CD14-positive monocyte (primary cell): ENCODE results near the gene KIAA1328. TPM values are rescaled to one million over a fixed set of nuclear protein-coding genes. Genes with fewer than 3 reads are reported as not detected.

Source experiments
- DNase-seq, 3 donors: peaks; one replicate each; pipeline ENCODE4 v3.0.0-alpha.2; 2011 to 2022
- H2AFZ ChIP-seq: 2 replicates; pipeline ENCODE4 v1.6.0; 2012; ENCODE audit warnings: mild to moderate bottlenecking, low read depth, low read length, inconsistent platforms; ENCODE audit not compliant: insufficient read depth, poor library complexity, severe bottlenecking
- H3K27ac ChIP-seq, 2 donors: 1 replicate in 1 of 2; 2 replicates in 1 of 2; pipeline ENCODE4 v1.5.1; 2012 to 2013; ENCODE audit warnings: low read length in 2 of 2, control low read depth in 1 of 2, inconsistent platforms in 1 of 2, low read depth in 1 of 2, mild to moderate bottlenecking in 1 of 2
- H3K27me3 ChIP-seq, 2 donors: one replicate each; pipeline versions ENCODE4 v1.6.0 to v1.6.1; 2011 to 2013; ENCODE audit warnings: low read length in 2 of 2; ENCODE audit not compliant: control insufficient read depth in 2 of 2, insufficient read depth in 2 of 2
- H3K36me3 ChIP-seq, 2 donors: replicated peaks in 1 of 2; 1 replicate in 1 of 2; 2 replicates in 1 of 2; pipeline versions ENCODE4 v1.5.1 to v1.6.1; 2012 to 2013; ENCODE audit warnings: low read length in 2 of 2, control low read depth in 1 of 2, inconsistent platforms in 1 of 2, mild to moderate bottlenecking in 1 of 2; ENCODE audit not compliant: insufficient read depth in 2 of 2, control insufficient read depth in 1 of 2
- H3K4me1 ChIP-seq, 2 donors: 1 replicate in 1 of 2; 2 replicates in 1 of 2; pipeline versions ENCODE4 v1.5.1 to v1.6.1; 2012 to 2013; ENCODE audit warnings: low read length in 2 of 2, control low read depth in 1 of 2, inconsistent platforms in 1 of 2, mild to moderate bottlenecking in 1 of 2, moderate library complexity in 1 of 2; ENCODE audit not compliant: insufficient read depth in 2 of 2, control insufficient read depth in 1 of 2
- H3K4me2 ChIP-seq: replicated peaks from 2 replicates; pipeline ENCODE3; 2012; ENCODE audit warnings: low read length, moderate library complexity, mild to moderate bottlenecking; ENCODE audit not compliant: poor library complexity, severe bottlenecking; ENCODE audit errors: extremely low read depth
- H3K4me3 ChIP-seq, 3 experiments: fragments of 200-600 bp in 1 of 3; sonication (generic) in 1 of 3; replicated peaks in 1 of 3; 1 replicate in 2 of 3; 2 replicates in 1 of 3; pipeline ENCODE4 v1.5.1; 2011 to 2013; ENCODE audit warnings: low read length in 3 of 3, mild to moderate bottlenecking in 3 of 3, control low read depth in 2 of 3, low read depth in 2 of 3, inconsistent platforms in 1 of 3, moderate library complexity in 1 of 3
- H3K79me2 ChIP-seq: 2 replicates; pipeline ENCODE4 v1.6.0; 2012; ENCODE audit warnings: mild to moderate bottlenecking, control low read depth, inconsistent platforms, low read length, moderate library complexity; ENCODE audit not compliant: insufficient read depth
- H3K9ac ChIP-seq: 2 replicates; pipeline ENCODE4 v1.6.0; 2017; ENCODE audit warnings: low read length, mild to moderate bottlenecking; ENCODE audit not compliant: insufficient read depth, poor library complexity, severe bottlenecking
- H3K9me3 ChIP-seq, 2 donors: replicated peaks in 1 of 2; 1 replicate in 1 of 2; 2 replicates in 1 of 2; pipeline versions ENCODE4 v1.5.1 to v1.6.1; 2012 to 2013; ENCODE audit warnings: low read length in 2 of 2, control low read depth in 1 of 2; ENCODE audit not compliant: control insufficient read depth in 1 of 2, insufficient read depth in 1 of 2
- H4K20me1 ChIP-seq: 2 replicates; pipeline ENCODE4 v1.6.0; 2012; ENCODE audit warnings: mild to moderate bottlenecking, low read length, control low read depth, moderate library complexity; ENCODE audit not compliant: insufficient read depth
- H3K27ac Mint-ChIP-seq, 7 donors: one replicate each; pipeline ENCODE4 v1.8.0; 2020; ENCODE audit warnings: mild to moderate bottlenecking in 7 of 7, mixed read lengths in 7 of 7, moderate library complexity in 6 of 7, inconsistent platforms in 2 of 7
- H3K27me3 Mint-ChIP-seq, 3 donors: one replicate each; pipeline ENCODE4 v1.8.0; 2021 to 2022; ENCODE audit warnings: low read depth in 3 of 3, mild to moderate bottlenecking in 3 of 3, mixed read lengths in 3 of 3, moderate library complexity in 3 of 3, inconsistent platforms in 1 of 3
- H3K36me3 Mint-ChIP-seq, 2 donors: one replicate each; pipeline ENCODE4 v1.8.0; 2020; ENCODE audit warnings: mixed read lengths in 2 of 2, inconsistent platforms in 1 of 2, mild to moderate bottlenecking in 1 of 2
- H3K4me1 Mint-ChIP-seq: one replicate; pipeline ENCODE4 v1.8.0; 2020; ENCODE audit warnings: mild to moderate bottlenecking, mixed read lengths
- H3K4me3 Mint-ChIP-seq, 2 donors: one replicate each; pipeline ENCODE4 v1.8.0; 2020; ENCODE audit warnings: mild to moderate bottlenecking in 2 of 2, mixed read lengths in 2 of 2, moderate library complexity in 1 of 2
- H3K9me3 Mint-ChIP-seq, 7 donors: one replicate each; pipeline ENCODE4 v1.8.0; 2020 to 2022; ENCODE audit warnings: mixed read lengths in 7 of 7, mild to moderate bottlenecking in 6 of 7, moderate library complexity in 6 of 7, inconsistent platforms in 2 of 7
- WGBS: methylation state at CpG from one replicate; pipeline ENCODE4 v1.1.5; 2013; ENCODE audit warnings: missing lambda C conversion rate; ENCODE audit not compliant: insufficient coverage; 5-methylcytosine and 5-hydroxymethylcytosine counted together
- intact Hi-C, 2 donors: fragments of 100-400 bp; cut with micrococcal nuclease; formaldehyde crosslinking; loops; one replicate each; pipeline versions ENCODE4 v1.15.0 to v1.15.1; 2023
- polyA plus RNA-seq, 3 donors: library from polyadenylated mRNA; depleted of rRNA in 1 of 3; unstranded in 2 of 3; stranded (reverse) in 1 of 3; fragments of 300-500 nt in 2 of 3; fragments of >200 nt in 1 of 3; fragmentation: Illumina TruSeq in 2 of 3; gene quantifications; 1 replicate in 2 of 3; 2 replicates in 1 of 3; pipeline ENCODE4 v1.2.3, GENCODE V29; 2012 to 2021
- TF ChIP-seq, protein P1 (sequence below): fragments of 200-600 bp; IDR thresholded peaks from one replicate; pipeline ENCODE4 v1.8.0; 2022; ENCODE audit warnings: antibody characterized with exemption, mild to moderate bottlenecking

Gene KIAA1328
- polyA plus RNA-seq, 3 donors, result 3.7 to 3.9 (median 3.8) TPM

- no CpG with 5 or more reads among the region's 2 CpGs for WGBS
- H3K4me2 ChIP-seq, result no peak overlapping the region
- H3K27me3 Mint-ChIP-seq, result no peaks in the 10 kb centered on the region
Observed at GRCh38 chr18:36851202-36851590, 22.3 kb downstream of the KIAA1328 start.

GRCh38 chr18:36856815-36857214 is 27.9 kb downstream of the KIAA1328 start:
- TF ChIP-seq, protein P1, sequence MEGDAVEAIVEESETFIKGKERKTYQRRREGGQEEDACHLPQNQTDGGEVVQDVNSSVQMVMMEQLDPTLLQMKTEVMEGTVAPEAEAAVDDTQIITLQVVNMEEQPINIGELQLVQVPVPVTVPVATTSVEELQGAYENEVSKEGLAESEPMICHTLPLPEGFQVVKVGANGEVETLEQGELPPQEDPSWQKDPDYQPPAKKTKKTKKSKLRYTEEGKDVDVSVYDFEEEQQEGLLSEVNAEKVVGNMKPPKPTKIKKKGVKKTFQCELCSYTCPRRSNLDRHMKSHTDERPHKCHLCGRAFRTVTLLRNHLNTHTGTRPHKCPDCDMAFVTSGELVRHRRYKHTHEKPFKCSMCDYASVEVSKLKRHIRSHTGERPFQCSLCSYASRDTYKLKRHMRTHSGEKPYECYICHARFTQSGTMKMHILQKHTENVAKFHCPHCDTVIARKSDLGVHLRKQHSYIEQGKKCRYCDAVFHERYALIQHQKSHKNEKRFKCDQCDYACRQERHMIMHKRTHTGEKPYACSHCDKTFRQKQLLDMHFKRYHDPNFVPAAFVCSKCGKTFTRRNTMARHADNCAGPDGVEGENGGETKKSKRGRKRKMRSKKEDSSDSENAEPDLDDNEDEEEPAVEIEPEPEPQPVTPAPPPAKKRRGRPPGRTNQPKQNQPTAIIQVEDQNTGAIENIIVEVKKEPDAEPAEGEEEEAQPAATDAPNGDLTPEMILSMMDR, result no peak
- DNase-seq, result no peak
- no peaks in the 10 kb centered on the region for H3K4me1 Mint-ChIP-seq
- H3K27me3 ChIP-seq, result no peaks in the 10 kb centered on the region
- H3K27ac ChIP-seq, result no peak overlapping the region
- H3K4me3 Mint-ChIP-seq, result no peak overlapping the region
- H3K4me1 ChIP-seq, result no peaks in the 10 kb centered on the region
- H2AFZ ChIP-seq, result no peak overlapping the region
- peaks cover 4 to 14% (median 8%) of the 10 kb centered on the region in 7 donors for H3K9me3 Mint-ChIP-seq
- peaks cover 0 to 1% (median 0%) of the 10 kb centered on the region in 3 donors for H3K27me3 Mint-ChIP-seq
- H4K20me1 ChIP-seq, result no peaks in the 10 kb centered on the region
- peaks cover 4 to 7% of the 10 kb centered on the region in 2 donors for H3K9me3 ChIP-seq
- no peak overlapping the region for H3K4me2 ChIP-seq
- no peaks in the 10 kb centered on the region for H3K79me2 ChIP-seq
- H3K9ac ChIP-seq, result no peak overlapping the region
- intact Hi-C loops, result no loop called here
- no peak overlapping the region for H3K4me3 ChIP-seq
- peaks cover 28 to 30% of the 10 kb centered on the region in 2 donors for H3K36me3 Mint-ChIP-seq
- no peak overlapping the region for H3K27ac Mint-ChIP-seq
- WGBS, result no CpG with 5 or more reads among the region's 1 CpG
- no peaks in the 10 kb centered on the region for H3K36me3 ChIP-seq

More at GRCh38 chr18:36851202-36851590, 22.3 kb downstream of the KIAA1328 start:
- H3K27ac Mint-ChIP-seq, result no peak overlapping the region
- TF ChIP-seq, protein P1, result no peak
- no peak overlapping the region for H3K27ac ChIP-seq
- no peak overlapping the region for H3K9ac ChIP-seq
- peaks cover 27 to 38% of the 10 kb centered on the region in 2 donors for H3K36me3 Mint-ChIP-seq
- intact Hi-C loops, result no loop called here
- H3K4me1 Mint-ChIP-seq, result no peaks in the 10 kb centered on the region
- no peaks in the 10 kb centered on the region for H3K36me3 ChIP-seq
- peaks cover 4 to 7% of the 10 kb centered on the region in 2 donors for H3K9me3 ChIP-seq
- H3K4me3 Mint-ChIP-seq, result no peak overlapping the region
- no peaks in the 10 kb centered on the region for H3K79me2 ChIP-seq
- no peaks in the 10 kb centered on the region for H3K4me1 ChIP-seq
- no peaks in the 10 kb centered on the region for H3K27me3 ChIP-seq
- DNase-seq, result no peak
- no peak overlapping the region for H3K4me3 ChIP-seq
- no peaks in the 10 kb centered on the region for H4K20me1 ChIP-seq
- H2AFZ ChIP-seq, result no peak overlapping the region
- peaks cover 6 to 16% (median 8%) of the 10 kb centered on the region in 7 donors for H3K9me3 Mint-ChIP-seq
